C4-2B (cell line): Measurements from ENCODE around the gene TLCD2.

Experiments
- CTCF ChIP-seq: fragments of 450-650 bp; conservative IDR thresholded peaks from 2 replicates; pipeline ENCODE4 v1.5.1; 2017; ENCODE audit warnings: mild to moderate bottlenecking
- ZFX ChIP-seq: fragments of 450-650 bp; IDR thresholded peaks from 2 replicates; pipeline ENCODE4 v1.6.1; 2017

- TF ChIP-seq CTCF = no peak
- no peak for TF ChIP-seq ZFX
Observed at GRCh38 chr17:1716912-1717695, 6.9 kb upstream of the TLCD2 start.
